Type B pancreatic cell (in vitro differentiated cells): ENCODE measurements around the gene PAN3. TPM values are rescaled to one million over a fixed set of nuclear protein-coding genes. Genes with fewer than 3 reads are reported as not detected.
A peak's percentile ranks its signal among the peaks of the same experiment; 100 is the strongest.

Experiments
- DNase-seq: peaks from one replicate; pipeline ENCODE4 v3.0.0; 2021; ENCODE audit warnings: mixed read lengths; ENCODE audit not compliant: unreplicated experiment; ENCODE audit errors: extremely low spot score
- H3K27ac Mint-ChIP-seq: 2 replicates; pipeline ENCODE4 v1.8.0; 2021; ENCODE audit warnings: mild to moderate bottlenecking, mixed read lengths
- H3K27me3 Mint-ChIP-seq: 2 replicates; pipeline ENCODE4 v1.8.0; 2021; ENCODE audit warnings: mixed read lengths
- H3K36me3 Mint-ChIP-seq: 2 replicates; pipeline ENCODE4 v1.8.0; 2021; ENCODE audit warnings: mixed read lengths
- H3K4me1 Mint-ChIP-seq: one replicate; pipeline ENCODE4 v1.8.0; 2021; ENCODE audit warnings: mixed read lengths; ENCODE audit not compliant: unreplicated experiment
- H3K4me3 Mint-ChIP-seq: 2 replicates; pipeline ENCODE4 v1.8.0; 2021; ENCODE audit warnings: mild to moderate bottlenecking, mixed read lengths
- H3K9me3 Mint-ChIP-seq: 2 replicates; pipeline ENCODE4 v1.8.0; 2021; ENCODE audit warnings: mixed read lengths
- CTCF ChIP-seq: fragments of 200-600 bp; sonication (generic); conservative IDR thresholded peaks from 2 replicates; pipeline ENCODE4 v1.5.0; 2021; ENCODE audit warnings: antibody characterized with exemption, mild to moderate bottlenecking
- long read RNA-seq: library from polyadenylated mRNA; unstranded; transcript quantifications from one replicate; pipeline ENCODE4 v2.0.0, GENCODE V29; 2020
- total RNA-seq: library from RNA; stranded (reverse); gene quantifications from 2 replicates; pipeline ENCODE4 v1.2.1, GENCODE V29; 2021; ENCODE audit warnings: low replicate concordance

The PAN3 gene
- total RNA-seq: 32.8 and 37.4 TPM in 2 replicates
- long read RNA-seq, partial matches to known transcripts: 1 of 7 reads
- long read RNA-seq, other reads (novel, unspliced or antisense): 6 of 7 reads

- no peaks in the 10 kb centered on the region for H3K36me3 Mint-ChIP-seq
- H3K4me1 Mint-ChIP-seq: peaks cover 34% of the 10 kb centered on the region
- H3K27ac Mint-ChIP-seq: peak within 1 kb of the TSS; percentile 97
- H3K27me3 Mint-ChIP-seq: no peaks in the 10 kb centered on the region
- DNase-seq: peak; percentile 94
- TF ChIP-seq CTCF: no peak
- H3K4me3 Mint-ChIP-seq: peak within 1 kb of the TSS; percentile 98
- no peaks in the 10 kb centered on the region for H3K9me3 Mint-ChIP-seq
Measured at GRCh38 chr13:28138012-28138755, at the start of gene PAN3. TSS of gene PAN3 (plus strand) at chr13:28138545. CDS start at chr13:28138658, 113 bp downstream.

- H3K36me3 Mint-ChIP-seq: no peaks in the 10 kb centered on the region
- DNase-seq: no peak
- H3K4me3 Mint-ChIP-seq: no peak overlapping the region
- H3K27ac Mint-ChIP-seq: no peak overlapping the region
- peaks cover 29% of the 10 kb centered on the region for H3K27me3 Mint-ChIP-seq
- no peaks in the 10 kb centered on the region for H3K4me1 Mint-ChIP-seq
- H3K9me3 Mint-ChIP-seq: no peaks in the 10 kb centered on the region
- TF ChIP-seq CTCF: no peak
Measured at GRCh38 chr13:28089065-28089464, 49.3 kb upstream of the PAN3 start.

DNA sequence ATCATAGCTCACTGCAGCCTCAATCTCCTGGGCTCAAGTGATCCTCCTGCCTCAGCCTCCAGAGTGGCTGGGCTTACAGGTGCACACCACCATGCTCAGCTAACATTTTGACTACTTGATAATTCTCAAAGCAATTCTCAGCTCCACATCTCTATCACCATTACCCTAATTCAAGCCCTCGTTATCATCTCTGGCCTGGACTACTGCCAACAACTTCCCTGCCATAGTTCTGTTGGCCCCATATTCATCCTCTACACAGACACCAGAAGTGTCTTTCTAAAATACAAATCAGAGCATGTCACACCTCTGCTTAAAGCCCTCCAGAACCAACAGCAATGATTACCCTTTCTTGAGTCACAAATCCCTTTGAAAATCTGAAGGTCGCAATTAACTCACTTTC is 45.9 kb upstream of the PAN3 start:
- H3K27me3 Mint-ChIP-seq: peaks cover 46% of the 10 kb centered on the region
- no peak for TF ChIP-seq CTCF
- no peak overlapping the region for H3K4me3 Mint-ChIP-seq
- H3K9me3 Mint-ChIP-seq: no peaks in the 10 kb centered on the region
- H3K36me3 Mint-ChIP-seq: no peaks in the 10 kb centered on the region
- no peaks in the 10 kb centered on the region for H3K4me1 Mint-ChIP-seq
- no peak for DNase-seq
- H3K27ac Mint-ChIP-seq: no peak overlapping the region

- Mint-ChIP-seq H3K27ac (no peak overlapping the region), H3K4me1 (no peaks in the 10 kb centered on the region), H3K36me3 (no peaks in the 10 kb centered on the region), H3K4me3 (no peak overlapping the region), H3K27me3 (peaks cover 53% of the 10 kb centered on the region), H3K9me3 (no peaks in the 10 kb centered on the region)
- no peak for TF ChIP-seq CTCF
- DNase-seq: no peak
Measured at GRCh38 chr13:28093881-28094280, 44.5 kb upstream of the PAN3 start.

- Mint-ChIP-seq H3K9me3 (no peaks in the 10 kb centered on the region), H3K27ac (no peak overlapping the region), H3K36me3 (no peaks in the 10 kb centered on the region), H3K4me3 (no peak overlapping the region), H3K4me1 (no peaks in the 10 kb centered on the region), H3K27me3 (peaks cover 57% of the 10 kb centered on the region)
- no peak for DNase-seq
- no peak for TF ChIP-seq CTCF
Measured at GRCh38 chr13:28094306-28094705, 44.0 kb upstream of the PAN3 start.
